ENCODE data around the gene UBIAD1. TPM values are rescaled to one million over a fixed set of nuclear protein-coding genes. Genes with fewer than 3 reads are reported as not detected.

The UBIAD1 gene
- total RNA-seq, 1 experiment from 2014 or later: 17.0 TPM

- no TSS peak for BruUV-seq (replicated peaks)
- Mint-ChIP-seq H3K4me1 (ENCODE audit: low read depth, unreplicated experiment) (peaks cover 13% of the 10 kb centered on the region), H3K4me3 (ENCODE audit: unreplicated experiment) (peak overlapping the region; percentile 89), H3K27ac (ENCODE audit: unreplicated experiment) (no peak overlapping the region), H3K36me3 (ENCODE audit: insufficient read depth, unreplicated experiment) (peaks cover 18% of the 10 kb centered on the region), H3K9me3 (ENCODE audit: unreplicated experiment) (no peaks in the 10 kb centered on the region), H3K27me3 (ENCODE audit: insufficient read depth, unreplicated experiment) (no peaks in the 10 kb centered on the region)
- ChIA-PET POLR2A (interaction anchor here (0.6 to 1.3 kb wide), 3 partner anchors 10 to 381 kb away, joined by 4 to 10 read pairs (median 5); partner anchors contain the start of gene MTOR), CTCF (interaction anchor here (0.6 to 1.1 kb wide), 4 partner anchors 10 to 1629 kb away, joined by 3 to 6 read pairs (median 4); partner anchors contain the start of gene MTOR)
- DNase-seq: no peak
- H3K27me3 ChIP-seq (replicated peaks; ENCODE audit: control insufficient read depth, insufficient read depth, low read length): no peaks in the 10 kb centered on the region
- H3K36me3 ChIP-seq (ENCODE audit: control insufficient read depth, insufficient read depth, low read length): no peaks in the 10 kb centered on the region
- no peak for TF ChIP-seq CTCF (IDR thresholded peaks at IDR 0.05; ENCODE audit: insufficient read depth in 1 of 2, low read depth in 1 of 2, low read length in 1 of 2, severe bottlenecking in 1 of 2, unreplicated experiment in 1 of 2)
- H3K9me3 ChIP-seq: no peaks in the 10 kb centered on the region
- intact Hi-C loops (cut with micrococcal nuclease; ENCODE audit: unreplicated experiment): no loop called here
- H3K4me1 ChIP-seq: peaks cover 4% of the 10 kb centered on the region; the same call in 1 of the 2 replicates
- H3K4me3 ChIP-seq (ENCODE audit: low read depth, low read length): peak overlapping the region; percentile 15; the same call in 1 of the 2 replicates
Measured at GRCh38 chr1:11272544-11272831, 510 bp upstream of the UBIAD1 start.

GRCh38 chr1:11273595-11274234, 717 bp downstream of the UBIAD1 start:
- H3K4me3 ChIP-seq (ENCODE audit: low read depth, low read length): peak overlapping the region; percentile 88
- no peaks in the 10 kb centered on the region for H3K9me3 ChIP-seq
- Mint-ChIP-seq H3K36me3 (ENCODE audit: insufficient read depth, unreplicated experiment) (peaks cover 18% of the 10 kb centered on the region), H3K9me3 (ENCODE audit: unreplicated experiment) (no peaks in the 10 kb centered on the region), H3K4me1 (ENCODE audit: low read depth, unreplicated experiment) (peaks cover 13% of the 10 kb centered on the region), H3K27ac (ENCODE audit: unreplicated experiment) (peak overlapping the region; percentile 85), H3K4me3 (ENCODE audit: unreplicated experiment) (peak overlapping the region; percentile 89), H3K27me3 (ENCODE audit: insufficient read depth, unreplicated experiment) (no peaks in the 10 kb centered on the region)
- TSS peak; percentile 49 for BruUV-seq (replicated peaks)
- H3K4me1 ChIP-seq: peaks cover 4% of the 10 kb centered on the region; the same call in 1 of the 2 replicates
- CTCF ChIA-PET: interaction anchor here (1.0 kb wide), 1 partner anchor 11 kb away, joined by 6 read pairs; the partner anchor contains the start of gene MTOR
- H3K27me3 ChIP-seq (replicated peaks; ENCODE audit: control insufficient read depth, insufficient read depth, low read length): no peaks in the 10 kb centered on the region
- intact Hi-C loops (cut with micrococcal nuclease; ENCODE audit: unreplicated experiment): no loop called here
- POLR2A ChIA-PET: no interaction called here
- peak in 1 of 2 experiments; percentile 11 for DNase-seq
- no peaks in the 10 kb centered on the region for H3K36me3 ChIP-seq (ENCODE audit: control insufficient read depth, insufficient read depth, low read length)
- no peak for TF ChIP-seq CTCF (IDR thresholded peaks at IDR 0.05; ENCODE audit: insufficient read depth in 1 of 2, low read depth in 1 of 2, low read length in 1 of 2, severe bottlenecking in 1 of 2, unreplicated experiment in 1 of 2)

GRCh38 chr1:11279152-11279551, 6.2 kb downstream of the UBIAD1 start:
- intact Hi-C loops (cut with micrococcal nuclease; ENCODE audit: unreplicated experiment): no loop called here
- no peaks in the 10 kb centered on the region for H3K36me3 ChIP-seq (ENCODE audit: control insufficient read depth, insufficient read depth, low read length)
- no peak for DNase-seq
- peaks cover 18% of the 10 kb centered on the region for H3K4me1 Mint-ChIP-seq (ENCODE audit: low read depth, unreplicated experiment)
- no peak overlapping the region for H3K4me3 ChIP-seq (ENCODE audit: low read depth, low read length)
- H3K9me3 Mint-ChIP-seq (ENCODE audit: unreplicated experiment): no peaks in the 10 kb centered on the region
- no peaks in the 10 kb centered on the region for H3K9me3 ChIP-seq
- H3K36me3 Mint-ChIP-seq (ENCODE audit: insufficient read depth, unreplicated experiment): peaks cover 26% of the 10 kb centered on the region
- BruUV-seq (replicated peaks): no TSS peak
- no peaks in the 10 kb centered on the region for H3K27me3 ChIP-seq (replicated peaks; ENCODE audit: control insufficient read depth, insufficient read depth, low read length)
- ChIA-PET CTCF (no interaction called here), POLR2A (no interaction called here)
- H3K27me3 Mint-ChIP-seq (ENCODE audit: insufficient read depth, unreplicated experiment): no peaks in the 10 kb centered on the region
- no peaks in the 10 kb centered on the region for H3K4me1 ChIP-seq
- no peak overlapping the region for H3K4me3 Mint-ChIP-seq (ENCODE audit: unreplicated experiment)
- H3K27ac Mint-ChIP-seq (ENCODE audit: unreplicated experiment): no peak overlapping the region
- no peak for TF ChIP-seq CTCF (IDR thresholded peaks at IDR 0.05; ENCODE audit: insufficient read depth in 1 of 2, low read depth in 1 of 2, low read length in 1 of 2, severe bottlenecking in 1 of 2, unreplicated experiment in 1 of 2)

All from Caco-2 (cell line).